ENCODE data around the gene HUS1.

The HUS1 gene

GRCh38 chr7:47932016-47932415 lies 47.4 kb downstream of the HUS1 start (continued):
- no peak for TF ChIP-seq ATF2 (tag by site-specific recombination; IDR thresholded peaks at IDR 0.05; ENCODE audit: low read depth)
- no peak for TF ChIP-seq ZNF560 (tag by site-specific recombination; IDR thresholded peaks at IDR 0.05; ENCODE audit: borderline replicate concordance)
- no peak for TF ChIP-seq ZNF341 (tag by site-specific recombination; IDR thresholded peaks at IDR 0.05; ENCODE audit: low read depth)

- CTCF ChIA-PET, result interaction anchor here (1.2 to 2.1 kb wide), 2 partner anchors 14 to 112 kb away, joined by 3 to 10 read pairs; no protein-coding TSS in a partner anchor
Measured at GRCh38 chr7:47931005-47932004, 48.1 kb downstream of the HUS1 start.

GRCh38 chr7:47924266-47924665 lies 55.1 kb downstream of the HUS1 start:
- TF ChIP-seq ZNF341 (tag by site-specific recombination; IDR thresholded peaks at IDR 0.05; ENCODE audit: low read depth) (no peak), KLF10 (tag by site-specific recombination; IDR thresholded peaks at IDR 0.05) (no peak), IKZF3 (tag by site-specific recombination; IDR thresholded peaks at IDR 0.05) (no peak), EGR2 (tag by site-specific recombination; IDR thresholded peaks at IDR 0.05; ENCODE audit: low read depth) (no peak), ZIC2 (tag by site-specific recombination; IDR thresholded peaks at IDR 0.05) (no peak), ZNF600 (tag by site-specific recombination; IDR thresholded peaks at IDR 0.05) (no peak), ZSCAN4 (tag by site-specific recombination; IDR thresholded peaks at IDR 0.05) (no peak), ZNF555 (tag by site-specific recombination; conservative IDR thresholded peaks at IDR 0.05) (no peak), SP2 (tag by site-specific recombination; IDR thresholded peaks at IDR 0.05) (no peak), ZNF571 (tag by site-specific recombination; IDR thresholded peaks at IDR 0.05) (no peak)
- POLR2A ChIA-PET, result no interaction called here
- Histone ChIP-seq H3K4me3 (ENCODE audit: low read depth, low read length) (no peak overlapping the region), H3K36me3 (ENCODE audit: control insufficient read depth in 2 of 2, insufficient read depth in 1 of 2, low read length in 2 of 2) (no peaks in the 10 kb centered on the region), H3K27ac (ENCODE audit: extremely low read depth, low read depth, low read length) (no peak overlapping the region), H3K4me1 (ENCODE audit: control insufficient read depth, insufficient read depth, low read length) (no peaks in the 10 kb centered on the region), H3K9me3 (ENCODE audit: control insufficient read depth, insufficient read depth, low read depth, low read length) (no peaks in the 10 kb centered on the region)
- CTCF ChIA-PET, result no interaction called here

More at GRCh38 chr7:47931005-47932004, 48.1 kb downstream of the HUS1 start:
- Histone ChIP-seq H3K27ac (ENCODE audit: extremely low read depth, low read depth, low read length) (no peak overlapping the region), H3K4me3 (ENCODE audit: low read depth, low read length) (no peak overlapping the region), H3K9me3 (ENCODE audit: control insufficient read depth, insufficient read depth, low read depth, low read length) (no peaks in the 10 kb centered on the region), H3K36me3 (ENCODE audit: control insufficient read depth in 2 of 2, insufficient read depth in 1 of 2, low read length in 2 of 2) (no peaks in the 10 kb centered on the region), H3K4me1 (ENCODE audit: control insufficient read depth, insufficient read depth, low read length) (no peaks in the 10 kb centered on the region)
- no peak for TF ChIP-seq ZBTB8A (tag by site-specific recombination; IDR thresholded peaks at IDR 0.05)
- no peak for TF ChIP-seq EGR2 (tag by site-specific recombination; IDR thresholded peaks at IDR 0.05; ENCODE audit: low read depth)
- TF ChIP-seq ZIC2 (tag by site-specific recombination; IDR thresholded peaks at IDR 0.05), result no peak
- no peak for TF ChIP-seq ZBTB17 (tag by site-specific recombination; IDR thresholded peaks at IDR 0.05)
- TF ChIP-seq ZNF843 (tag by site-specific recombination; IDR thresholded peaks at IDR 0.05), result no peak
- TF ChIP-seq MEIS1 (CRISPR knock-in tag; IDR thresholded peaks at IDR 0.05; ENCODE audit: borderline replicate concordance), result no peak
- no peak for TF ChIP-seq ZNF624 (tag by site-specific recombination; IDR thresholded peaks at IDR 0.05)
- TF ChIP-seq ZNF600 (tag by site-specific recombination; IDR thresholded peaks at IDR 0.05), result no peak
- no peak for TF ChIP-seq ZBTB21 (tag by site-specific recombination; IDR thresholded peaks at IDR 0.05)
- TF ChIP-seq ZFP41 (tag by site-specific recombination; IDR thresholded peaks at IDR 0.05; ENCODE audit: borderline replicate concordance), result no peak
- POLR2A ChIA-PET, result no interaction called here
